Peyer's patch (tissue), 4 donors: ENCODE measurements around the gene KLHL34. TPM values are rescaled to one million over a fixed set of nuclear protein-coding genes. Genes with fewer than 3 reads are reported as not detected.

ENCODE experiments used
- DNase-seq, 3 donors: peaks; one replicate each; pipeline ENCODE4 v3.0.0-alpha.2; 2017 to 2019
- H3K27ac ChIP-seq, 4 donors: fragments of 200-600 bp; sonication (generic); one replicate each; pipeline ENCODE4 v1.5.1; 2016 to 2019
- H3K27me3 ChIP-seq, 2 donors: fragments of 200-600 bp; sonication (generic); one replicate each; pipeline ENCODE4 v1.5.1; 2019
- H3K36me3 ChIP-seq, 3 donors: fragments of 200-600 bp; sonication (generic); one replicate each; pipeline ENCODE4 v1.5.1; 2016 to 2019
- H3K4me1 ChIP-seq, 4 donors: fragments of 200-600 bp; sonication (generic); one replicate each; pipeline ENCODE4 v1.5.1; 2016 to 2019
- H3K4me3 ChIP-seq, 4 donors: fragments of 200-600 bp; sonication (generic); 1 replicate in 3 of 4; 2 replicates in 1 of 4; pipeline ENCODE4 v1.5.1; 2016 to 2019; ENCODE audit warnings: mild to moderate bottlenecking in 1 of 4
- H3K9me3 ChIP-seq, 4 donors: fragments of 200-600 bp; sonication (generic); one replicate each; pipeline ENCODE4 v1.5.1; 2016 to 2019; ENCODE audit warnings: mild to moderate bottlenecking in 1 of 4
- CTCF ChIP-seq, 6 experiments: fragments of 450-650 bp in 4 of 6; fragments of 200-600 bp in 2 of 6; sonication (generic) in 1 of 6; IDR thresholded peaks; one replicate each; pipeline ENCODE4 v1.5.1; 2017 to 2019; ENCODE audit warnings: antibody characterized with exemption in 6 of 6, mild to moderate bottlenecking in 3 of 6, moderate library complexity in 1 of 6
- POLR2A ChIP-seq, 2 donors: fragments of 450-650 bp; IDR thresholded peaks; one replicate each; pipeline ENCODE4 v1.5.1; 2017; ENCODE audit warnings: antibody characterized with exemption in 2 of 2, mild to moderate bottlenecking in 2 of 2, moderate library complexity in 2 of 2
- total RNA-seq, 4 donors: library from RNA; depleted of rRNA; stranded (reverse); fragments of >200 nt; gene quantifications; one replicate each; pipeline ENCODE4 v1.1.0, GENCODE V29; 2016

The KLHL34 gene
- total RNA-seq, 4 donors from 2014 or later = 1.7 to 5.8 (median 4.3) TPM

- no peaks in the 10 kb centered on the region for H3K4me1 ChIP-seq
- TF ChIP-seq POLR2A (IDR thresholded peaks at IDR 0.05) (no peak), CTCF (IDR thresholded peaks at IDR 0.05) (no peak)
- peak overlapping the region in 2 of 4 donors; percentile 5 to 15 for H3K4me3 ChIP-seq
- no peak for DNase-seq
- no peak overlapping the region for H3K27ac ChIP-seq
- no peaks in the 10 kb centered on the region for H3K27me3 ChIP-seq
- no peaks in the 10 kb centered on the region for H3K9me3 ChIP-seq
- H3K36me3 ChIP-seq = no peaks in the 10 kb centered on the region
These were observed 2.1 kb downstream of the KLHL34 start for GRCh38 chrX:21655901-21656586.

GRCh38 chrX:21645886-21646285, 12.2 kb downstream of the KLHL34 start:
- Histone ChIP-seq H3K36me3 (no peaks in the 10 kb centered on the region), H3K4me3 (no peak overlapping the region), H3K4me1 (no peaks in the 10 kb centered on the region), H3K27me3 (no peaks in the 10 kb centered on the region), H3K27ac (no peak overlapping the region), H3K9me3 (no peaks in the 10 kb centered on the region)
- no peak for DNase-seq
- TF ChIP-seq CTCF (IDR thresholded peaks at IDR 0.05) = no peak

- TF ChIP-seq POLR2A (IDR thresholded peaks at IDR 0.05) = no peak
- no peak for TF ChIP-seq CTCF (IDR thresholded peaks at IDR 0.05)
- Histone ChIP-seq H3K4me3 (no peak overlapping the region), H3K9me3 (no peaks in the 10 kb centered on the region), H3K27me3 (no peaks in the 10 kb centered on the region), H3K27ac (no peak overlapping the region), H3K4me1 (no peaks in the 10 kb centered on the region), H3K36me3 (no peaks in the 10 kb centered on the region)
- no peak for DNase-seq
These were observed 12.7 kb downstream of the KLHL34 start for GRCh38 chrX:21645431-21645830.

DNA sequence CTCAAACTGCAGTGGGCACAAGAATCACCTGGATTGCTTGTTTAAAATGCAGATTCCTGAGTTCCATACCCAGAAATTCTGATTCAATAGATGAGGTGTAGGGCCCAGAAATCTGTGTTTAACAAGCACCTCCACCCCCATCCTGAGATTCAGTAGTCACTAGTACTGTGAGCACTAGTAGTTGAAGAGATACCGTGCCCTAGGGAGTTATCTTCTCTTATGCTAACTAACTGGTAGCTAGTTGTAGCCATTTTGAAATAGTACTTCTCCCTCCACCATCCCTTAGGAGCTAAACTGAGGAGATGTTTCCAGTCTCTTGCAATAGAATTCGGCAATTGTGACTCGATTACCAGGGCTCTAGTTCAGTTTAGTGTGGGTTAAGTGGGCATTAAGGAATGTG, 18.4 kb downstream of the KLHL34 start:
- no peaks in the 10 kb centered on the region for H3K27me3 ChIP-seq
- no peak for TF ChIP-seq POLR2A (IDR thresholded peaks at IDR 0.05)
- no peak for TF ChIP-seq CTCF (IDR thresholded peaks at IDR 0.05)
- no peak for DNase-seq
- H3K9me3 ChIP-seq = no peaks in the 10 kb centered on the region
- H3K36me3 ChIP-seq = no peaks in the 10 kb centered on the region
- H3K27ac ChIP-seq = no peak overlapping the region
- no peak overlapping the region for H3K4me3 ChIP-seq
- no peaks in the 10 kb centered on the region for H3K4me1 ChIP-seq

- Histone ChIP-seq H3K4me3 (no peak overlapping the region), H3K27ac (no peak overlapping the region), H3K27me3 (no peaks in the 10 kb centered on the region), H3K4me1 (no peaks in the 10 kb centered on the region), H3K36me3 (no peaks in the 10 kb centered on the region), H3K9me3 (no peaks in the 10 kb centered on the region)
- TF ChIP-seq POLR2A (IDR thresholded peaks at IDR 0.05) (no peak), CTCF (IDR thresholded peaks at IDR 0.05) (no peak)
- no peak for DNase-seq
These were observed 19.8 kb downstream of the KLHL34 start for GRCh38 chrX:21638311-21638710.

DNA sequence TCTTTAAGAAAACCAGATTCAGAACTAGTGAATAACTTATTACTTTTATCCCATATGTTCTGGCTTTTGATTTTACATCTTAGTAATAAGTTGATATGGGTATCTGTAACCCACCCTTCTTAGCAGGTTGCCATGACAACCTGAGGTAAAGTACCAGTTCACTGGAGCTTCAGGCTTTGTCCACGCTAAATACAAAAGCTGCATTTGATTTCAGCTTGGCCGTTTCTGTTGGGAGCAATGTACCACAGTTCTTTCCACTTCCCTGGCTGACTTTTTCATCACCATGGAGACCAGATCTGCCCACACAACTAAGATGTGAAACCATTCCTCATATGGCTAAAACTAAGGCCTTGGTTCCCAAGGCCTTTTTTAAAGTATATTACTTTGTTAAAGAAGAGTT, 26.1 kb downstream of the KLHL34 start:
- Histone ChIP-seq H3K36me3 (no peaks in the 10 kb centered on the region), H3K4me1 (no peaks in the 10 kb centered on the region), H3K27ac (no peak overlapping the region), H3K27me3 (no peaks in the 10 kb centered on the region), H3K4me3 (no peak overlapping the region), H3K9me3 (no peaks in the 10 kb centered on the region)
- DNase-seq = no peak
- TF ChIP-seq CTCF (IDR thresholded peaks at IDR 0.05) (no peak), POLR2A (IDR thresholded peaks at IDR 0.05) (no peak)
